ENCODE measurements around the gene GFAP.

DNA sequence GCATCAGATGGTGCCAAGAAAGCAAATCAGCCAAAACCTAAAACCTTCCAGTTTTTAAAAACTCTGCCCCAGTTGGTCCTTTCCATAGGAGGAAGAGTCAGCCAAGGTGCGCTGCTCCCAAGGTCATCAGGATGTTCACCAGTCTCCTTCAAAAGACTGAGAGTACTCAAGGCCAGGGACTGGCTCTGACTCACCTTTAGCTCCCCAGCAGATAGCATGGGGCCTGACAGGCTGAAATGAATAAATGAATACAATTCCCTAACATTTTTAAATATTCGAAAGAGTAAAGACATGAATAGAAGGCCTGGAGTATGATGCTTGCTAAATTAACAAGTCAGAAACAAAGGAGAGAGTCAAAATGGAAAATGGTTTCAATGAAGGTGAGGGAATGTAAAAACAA lies 35.2 kb downstream of the GFAP start:
- TF ChIP-seq USF1 (IDR thresholded peaks at IDR 0.05): no peak
- TF ChIP-seq TEAD4 (IDR thresholded peaks at IDR 0.05): no peak
- TF ChIP-seq, protein P1, sequence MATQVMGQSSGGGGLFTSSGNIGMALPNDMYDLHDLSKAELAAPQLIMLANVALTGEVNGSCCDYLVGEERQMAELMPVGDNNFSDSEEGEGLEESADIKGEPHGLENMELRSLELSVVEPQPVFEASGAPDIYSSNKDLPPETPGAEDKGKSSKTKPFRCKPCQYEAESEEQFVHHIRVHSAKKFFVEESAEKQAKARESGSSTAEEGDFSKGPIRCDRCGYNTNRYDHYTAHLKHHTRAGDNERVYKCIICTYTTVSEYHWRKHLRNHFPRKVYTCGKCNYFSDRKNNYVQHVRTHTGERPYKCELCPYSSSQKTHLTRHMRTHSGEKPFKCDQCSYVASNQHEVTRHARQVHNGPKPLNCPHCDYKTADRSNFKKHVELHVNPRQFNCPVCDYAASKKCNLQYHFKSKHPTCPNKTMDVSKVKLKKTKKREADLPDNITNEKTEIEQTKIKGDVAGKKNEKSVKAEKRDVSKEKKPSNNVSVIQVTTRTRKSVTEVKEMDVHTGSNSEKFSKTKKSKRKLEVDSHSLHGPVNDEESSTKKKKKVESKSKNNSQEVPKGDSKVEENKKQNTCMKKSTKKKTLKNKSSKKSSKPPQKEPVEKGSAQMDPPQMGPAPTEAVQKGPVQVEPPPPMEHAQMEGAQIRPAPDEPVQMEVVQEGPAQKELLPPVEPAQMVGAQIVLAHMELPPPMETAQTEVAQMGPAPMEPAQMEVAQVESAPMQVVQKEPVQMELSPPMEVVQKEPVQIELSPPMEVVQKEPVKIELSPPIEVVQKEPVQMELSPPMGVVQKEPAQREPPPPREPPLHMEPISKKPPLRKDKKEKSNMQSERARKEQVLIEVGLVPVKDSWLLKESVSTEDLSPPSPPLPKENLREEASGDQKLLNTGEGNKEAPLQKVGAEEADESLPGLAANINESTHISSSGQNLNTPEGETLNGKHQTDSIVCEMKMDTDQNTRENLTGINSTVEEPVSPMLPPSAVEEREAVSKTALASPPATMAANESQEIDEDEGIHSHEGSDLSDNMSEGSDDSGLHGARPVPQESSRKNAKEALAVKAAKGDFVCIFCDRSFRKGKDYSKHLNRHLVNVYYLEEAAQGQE (IDR thresholded peaks at IDR 0.05; ENCODE audit: low read depth): no peak
- TF ChIP-seq RAD21 (IDR thresholded peaks at IDR 0.05; ENCODE audit: low read depth): no peak
- TF ChIP-seq EP300 (IDR thresholded peaks at IDR 0.05; ENCODE audit: borderline replicate concordance): no peak

Data from Ishikawa (cell line).